PC-9 (cell line): ENCODE data around the gene TBC1D22A. TPM values are rescaled to one million over a fixed set of nuclear protein-coding genes. Genes with fewer than 3 reads are reported as not detected.
A peak's percentile ranks its signal among the peaks of the same experiment; 100 is the strongest.

Experiments
- BruUV-seq: library from RNA; stranded (reverse); fragments of 400-500 nt; replicated peaks from 2 replicates; lab custom pipeline; 2021; lab: Mats Ljungman, UMichigan
- CTCF ChIA-PET: fragments of 300-600 bp; sonication (Branson Sonifier 250); formaldehyde crosslinking; loops from one replicate; lab custom pipeline; 2022; ENCODE audit warnings: antibody characterized with exemption; lab: Charles Lee
- POLR2A ChIA-PET: fragments of 300-600 bp; sonication (Branson Sonifier 250); formaldehyde crosslinking; loops from one replicate; lab custom pipeline; 2022; ENCODE audit warnings: antibody characterized with exemption; ENCODE audit not compliant: unreplicated experiment; lab: Charles Lee
- DNase-seq, 2 experiments: peaks; one replicate each; pipeline versions ENCODE4 v3.0.0 to v3.0.0-alpha.2; 2015 to 2022; ENCODE audit warnings: mixed read lengths in 1 of 2
- H2AFZ ChIP-seq: fragments of 200-600 bp; sonication (generic); 2 replicates; pipeline ENCODE4 v1.8.1; 2017; ENCODE audit warnings: antibody characterized with exemption
- H3F3A ChIP-seq: fragments of 200-600 bp; sonication (generic); 2 replicates; pipeline ENCODE4 v1.8.1; 2017; ENCODE audit warnings: antibody characterized with exemption, mild to moderate bottlenecking, low read depth; ENCODE audit not compliant: insufficient read depth
- H3K27ac ChIP-seq: fragments of 200-600 bp; sonication (generic); 2 replicates; pipeline ENCODE4 v1.6.1; 2016; ENCODE audit warnings: mixed run types
- H3K27me3 ChIP-seq: fragments of 200-600 bp; sonication (generic); 2 replicates; pipeline ENCODE4 v1.6.1; 2016; ENCODE audit warnings: low read depth, mixed run types; ENCODE audit not compliant: insufficient read depth
- H3K36me3 ChIP-seq: fragments of 200-600 bp; sonication (generic); 2 replicates; pipeline ENCODE4 v1.6.1; 2016; ENCODE audit warnings: low read depth, mixed run types
- H3K4me1 ChIP-seq: fragments of 200-600 bp; sonication (generic); replicated peaks from 2 replicates; pipeline ENCODE4 v1.6.1; 2016; ENCODE audit warnings: mixed run types; ENCODE audit not compliant: insufficient read depth
- H3K4me2 ChIP-seq: fragments of 200-600 bp; sonication (generic); 2 replicates; pipeline ENCODE4 v1.6.1; 2017; ENCODE audit warnings: mixed run types
- H3K4me3 ChIP-seq: fragments of 200-600 bp; sonication (generic); 2 replicates; pipeline ENCODE4 v1.6.1; 2016; ENCODE audit warnings: mixed run types
- H3K79me2 ChIP-seq: fragments of 200-600 bp; sonication (generic); 2 replicates; pipeline ENCODE4 v1.6.1; 2017; ENCODE audit warnings: low read depth, mixed run types
- H3K9me2 ChIP-seq: fragments of 200-600 bp; sonication (generic); 2 replicates; pipeline ENCODE4 v1.8.1; 2017; ENCODE audit warnings: mild to moderate bottlenecking; ENCODE audit not compliant: insufficient read depth
- H3K9me3 ChIP-seq: fragments of 200-600 bp; sonication (generic); 2 replicates; pipeline ENCODE4 v1.8.1; 2016; ENCODE audit warnings: low read depth; ENCODE audit not compliant: insufficient read depth
- H4K20me1 ChIP-seq: fragments of 200-600 bp; sonication (generic); 2 replicates; pipeline ENCODE4 v1.8.1; 2017; ENCODE audit not compliant: insufficient read depth
- CTCF ChIP-seq: fragments of 200-600 bp; sonication (generic); conservative IDR thresholded peaks from 2 replicates; pipeline ENCODE4 v1.6.1; 2017; ENCODE audit warnings: mixed run types, antibody characterized with exemption, mild to moderate bottlenecking, moderate library complexity
- EZH2 ChIP-seq: fragments of 200-600 bp; sonication (generic); IDR thresholded peaks from 2 replicates; pipeline ENCODE4 v1.8.0; 2017; ENCODE audit warnings: antibody characterized with exemption, low read depth
- intact Hi-C: fragments of 100-400 bp; cut with micrococcal nuclease; formaldehyde crosslinking; loops from one replicate; pipeline ENCODE4 v1.10.0; 2022; ENCODE audit not compliant: unreplicated experiment
- total RNA-seq: library from RNA; stranded (reverse); gene quantifications from 2 replicates; pipeline ENCODE4 v1.2.3, GENCODE V29; 2021

The TBC1D22A gene
- total RNA-seq, 1 experiment from 2014 or later = 40.3 TPM

GRCh38 chr22:46857885-46858143 lies 95.4 kb downstream of the TBC1D22A start:
- H3K36me3 ChIP-seq = no peaks in the 10 kb centered on the region
- H3K4me1 ChIP-seq = no peaks in the 10 kb centered on the region
- no peak overlapping the region for H3K4me2 ChIP-seq
- TF ChIP-seq CTCF (no peak), EZH2 (no peak)
- H3K4me3 ChIP-seq = no peak overlapping the region
- peaks cover 11% of the 10 kb centered on the region; the same call in 1 of the 2 replicates for H3K79me2 ChIP-seq
- intact Hi-C loops = no loop called here
- no peak overlapping the region for H3K27ac ChIP-seq
- no peak for DNase-seq
- no TSS peak for BruUV-seq
- ChIA-PET CTCF (no interaction called here), POLR2A (no interaction called here)
- H2AFZ ChIP-seq = no peak overlapping the region
- no peaks in the 10 kb centered on the region for H3K27me3 ChIP-seq
- H4K20me1 ChIP-seq = peaks cover 46% of the 10 kb centered on the region
- no peaks in the 10 kb centered on the region for H3K9me2 ChIP-seq
- H3F3A ChIP-seq = no peaks in the 10 kb centered on the region
- no peaks in the 10 kb centered on the region for H3K9me3 ChIP-seq

DNA sequence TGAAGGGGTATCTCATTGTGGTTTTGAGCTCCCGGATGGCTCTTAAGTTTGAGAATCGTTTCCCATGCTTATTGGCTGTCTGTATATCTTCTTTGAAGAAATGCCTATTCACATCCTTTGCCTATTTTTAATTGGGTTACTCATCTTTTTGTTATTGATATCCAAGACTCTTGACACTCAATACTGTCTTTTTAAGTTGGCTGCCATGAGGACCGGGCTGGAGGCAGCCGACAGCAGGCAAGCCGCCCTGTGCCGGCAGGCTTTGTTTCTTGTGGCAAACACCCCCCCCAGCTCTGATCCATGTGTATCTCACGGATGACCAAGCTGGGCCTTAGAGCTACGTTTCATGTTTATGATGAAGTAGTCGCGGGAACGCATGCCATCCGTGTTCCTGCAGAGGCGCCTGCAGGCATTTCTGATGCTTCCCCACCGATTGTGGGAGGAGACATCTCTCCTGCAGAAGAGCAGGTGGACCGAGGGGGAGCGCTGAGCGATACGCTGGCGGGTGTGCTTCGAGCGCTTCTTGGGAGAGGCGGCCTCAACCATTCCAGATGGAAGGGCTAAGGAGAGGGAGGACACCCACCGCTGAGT lies 95.8 kb downstream of the TBC1D22A start:
- Histone ChIP-seq H3K9me3 (no peaks in the 10 kb centered on the region), H4K20me1 (peaks cover 47% of the 10 kb centered on the region), H3K4me1 (no peaks in the 10 kb centered on the region), H2AFZ (no peak overlapping the region), H3K4me2 (no peak overlapping the region), H3F3A (no peaks in the 10 kb centered on the region), H3K9me2 (no peaks in the 10 kb centered on the region), H3K36me3 (no peaks in the 10 kb centered on the region), H3K27me3 (no peaks in the 10 kb centered on the region), H3K27ac (no peak overlapping the region), H3K79me2 (peaks cover 11% of the 10 kb centered on the region; the same call in 1 of the 2 replicates), H3K4me3 (no peak overlapping the region)
- no TSS peak for BruUV-seq
- ChIA-PET CTCF (no interaction called here), POLR2A (no interaction called here)
- DNase-seq = peak in 1 of 2 experiments; percentile 20
- TF ChIP-seq CTCF (no peak), EZH2 (no peak)
- intact Hi-C loops = no loop called here

GRCh38 chr22:46860562-46860961 lies 98.1 kb downstream of the TBC1D22A start:
- Histone ChIP-seq H3K4me1 (no peaks in the 10 kb centered on the region), H3K9me2 (no peaks in the 10 kb centered on the region), H3K9me3 (no peaks in the 10 kb centered on the region), H3K27me3 (no peaks in the 10 kb centered on the region), H2AFZ (no peak overlapping the region), H3K36me3 (no peaks in the 10 kb centered on the region), H3K4me2 (no peak overlapping the region), H3K79me2 (peaks cover 11% of the 10 kb centered on the region; the same call in 1 of the 2 replicates), H3K4me3 (no peak overlapping the region), H3K27ac (no peak overlapping the region), H4K20me1 (peaks cover 52% of the 10 kb centered on the region), H3F3A (no peaks in the 10 kb centered on the region)
- ChIA-PET POLR2A (no interaction called here), CTCF (no interaction called here)
- intact Hi-C loops = no loop called here
- DNase-seq = peak in 1 of 2 experiments; percentile 31
- TF ChIP-seq EZH2 (no peak), CTCF (no peak)
- BruUV-seq = no TSS peak
